DOHH2 (cell line): ENCODE results near the gene DNAJC4.

Source experiments
- EZH2phosphoT487 ChIP-seq: fragments of 200-600 bp; sonication (generic); IDR thresholded peaks from 2 replicates; pipeline ENCODE4 v1.6.1; 2017; ENCODE audit warnings: borderline replicate concordance, mild to moderate bottlenecking, antibody characterized with exemption, low read length, moderate library complexity, mixed read lengths
- TF ChIP-seq, protein P1 (sequence below): fragments of 200-600 bp; sonication (generic); IDR thresholded peaks from one replicate; pipeline ENCODE4 v1.5.1; 2014; ENCODE audit warnings: antibody characterized with exemption, mild to moderate bottlenecking, low read depth, low read length; ENCODE audit not compliant: poor library complexity, severe bottlenecking

GRCh38 chr11:64192434-64192833 lies 37.9 kb upstream of the DNAJC4 start:
- TF ChIP-seq, protein P1, sequence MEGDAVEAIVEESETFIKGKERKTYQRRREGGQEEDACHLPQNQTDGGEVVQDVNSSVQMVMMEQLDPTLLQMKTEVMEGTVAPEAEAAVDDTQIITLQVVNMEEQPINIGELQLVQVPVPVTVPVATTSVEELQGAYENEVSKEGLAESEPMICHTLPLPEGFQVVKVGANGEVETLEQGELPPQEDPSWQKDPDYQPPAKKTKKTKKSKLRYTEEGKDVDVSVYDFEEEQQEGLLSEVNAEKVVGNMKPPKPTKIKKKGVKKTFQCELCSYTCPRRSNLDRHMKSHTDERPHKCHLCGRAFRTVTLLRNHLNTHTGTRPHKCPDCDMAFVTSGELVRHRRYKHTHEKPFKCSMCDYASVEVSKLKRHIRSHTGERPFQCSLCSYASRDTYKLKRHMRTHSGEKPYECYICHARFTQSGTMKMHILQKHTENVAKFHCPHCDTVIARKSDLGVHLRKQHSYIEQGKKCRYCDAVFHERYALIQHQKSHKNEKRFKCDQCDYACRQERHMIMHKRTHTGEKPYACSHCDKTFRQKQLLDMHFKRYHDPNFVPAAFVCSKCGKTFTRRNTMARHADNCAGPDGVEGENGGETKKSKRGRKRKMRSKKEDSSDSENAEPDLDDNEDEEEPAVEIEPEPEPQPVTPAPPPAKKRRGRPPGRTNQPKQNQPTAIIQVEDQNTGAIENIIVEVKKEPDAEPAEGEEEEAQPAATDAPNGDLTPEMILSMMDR: no peak
- TF ChIP-seq EZH2phosphoT487: no peak
